ENCODE results near the gene GLIS2.

GLIS2 gene

GRCh38 chr16:4385789-4386450 is 70.1 kb downstream of the GLIS2 start:
- no peak for DNase-seq

- no peak for DNase-seq
These were observed 70.6 kb downstream of the GLIS2 start for GRCh38 chr16:4386451-4386805.

GRCh38 chr16:4386951-4387565 is 71.2 kb downstream of the GLIS2 start:
- no peak for DNase-seq

GRCh38 chr16:4387781-4388180 is 71.9 kb downstream of the GLIS2 start:
- DNase-seq = no peak

GRCh38 chr16:4388271-4389021 is 72.6 kb downstream of the GLIS2 start:
- DNase-seq = no peak
